Uterus (tissue), 2 donors: ENCODE measurements around the gene WDR44.

Experiments used
- CTCF ChIP-seq, 4 experiments: fragments of 200-600 bp in 2 of 4; fragments of 450-650 bp in 2 of 4; sonication (generic) in 2 of 4; IDR thresholded peaks; one replicate each; pipeline ENCODE4 v1.5.1; 2016 to 2019; ENCODE audit warnings: antibody characterized with exemption in 4 of 4, mild to moderate bottlenecking in 2 of 4, moderate library complexity in 1 of 4
- POLR2A ChIP-seq, 2 donors: fragments of 450-650 bp; IDR thresholded peaks; one replicate each; pipeline ENCODE4 v1.6.1; 2016; ENCODE audit warnings: antibody characterized with exemption in 2 of 2, mild to moderate bottlenecking in 1 of 2, moderate library complexity in 1 of 2

DNA sequence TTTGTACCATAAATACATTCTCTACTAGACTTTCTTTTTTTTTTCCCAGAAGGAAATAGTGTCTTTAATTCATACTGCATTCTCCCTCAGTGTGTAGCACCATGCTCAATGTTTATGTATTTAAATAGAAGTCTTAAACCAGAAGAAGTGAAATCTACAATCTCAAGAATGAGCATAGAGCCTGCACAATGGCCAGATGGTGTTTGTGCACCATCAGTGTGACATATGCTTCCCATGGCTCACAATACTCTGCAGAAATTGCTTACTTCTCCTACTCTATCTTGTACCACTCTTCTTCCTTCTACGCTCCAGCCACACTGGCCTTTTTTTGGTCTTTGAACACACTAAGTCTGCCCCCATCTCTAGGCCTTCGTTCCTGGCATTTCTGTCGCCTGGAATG lies 147.1 kb downstream of the WDR44 start:
- TF ChIP-seq CTCF (IDR thresholded peaks at IDR 0.05) (no peak), POLR2A (IDR thresholded peaks at IDR 0.05) (no peak)
